MCF 10A (cell line): ENCODE measurements around the gene ZNF714. TPM values are rescaled to one million over a fixed set of nuclear protein-coding genes. Genes with fewer than 3 reads are reported as not detected.

Source experiments
- Bru-seq: library from RNA; stranded (reverse); fragments of 400-500 nt; gene quantifications from one replicate; lab custom pipeline; 2021; lab: Mats Ljungman, UMichigan
- BruChase-seq, 2 experiments: library from RNA; stranded (reverse); fragments of 400-500 nt; gene quantifications; one replicate each; lab custom pipeline; 2021; lab: Mats Ljungman, UMichigan
- BruUV-seq: library from RNA; stranded (reverse); fragments of 400-500 nt; replicated peaks from 2 replicates; lab custom pipeline; 2021; lab: Mats Ljungman, UMichigan
- CTCF ChIA-PET: fragments of 300-600 bp; sonication (Branson Sonifier 250); formaldehyde crosslinking; extraction: SDS; loops from one replicate; lab custom pipeline; 2021; ENCODE audit warnings: antibody characterized with exemption, inconsistent platforms; lab: Yijun Ruan, JAX
- POLR2A ChIA-PET: fragments of 300-600, 350-650 bp; sonication (Branson Sonifier 250); formaldehyde crosslinking; extraction: SDS; loops from one replicate; lab custom pipeline; 2020; ENCODE audit warnings: antibody characterized with exemption, inconsistent platforms; lab: Yijun Ruan, JAX
- DNase-seq: peaks from one replicate; pipeline ENCODE4 v3.0.0-alpha.2; 2018; ENCODE audit not compliant: unreplicated experiment
- H3K27ac Mint-ChIP-seq: one replicate; pipeline ENCODE4 v1.8.0; 2022; ENCODE audit warnings: mild to moderate bottlenecking, low read depth, mixed read lengths; ENCODE audit not compliant: unreplicated experiment
- H3K27me3 Mint-ChIP-seq: one replicate; pipeline ENCODE4 v1.8.0; 2022; ENCODE audit warnings: mixed read lengths; ENCODE audit not compliant: insufficient read depth, unreplicated experiment
- H3K36me3 Mint-ChIP-seq: one replicate; pipeline ENCODE4 v1.8.0; 2022; ENCODE audit warnings: mild to moderate bottlenecking, moderate library complexity, mixed read lengths; ENCODE audit not compliant: insufficient read depth, unreplicated experiment
- H3K4me1 Mint-ChIP-seq: one replicate; pipeline ENCODE4 v1.8.0; 2022; ENCODE audit warnings: mixed read lengths; ENCODE audit not compliant: insufficient read depth, unreplicated experiment
- H3K4me3 Mint-ChIP-seq: one replicate; pipeline ENCODE4 v1.8.0; 2022; ENCODE audit warnings: mild to moderate bottlenecking, moderate library complexity, mixed read lengths; ENCODE audit not compliant: unreplicated experiment
- H3K9me3 Mint-ChIP-seq: one replicate; pipeline ENCODE4 v1.8.0; 2022; ENCODE audit warnings: mixed read lengths; ENCODE audit not compliant: unreplicated experiment
- intact Hi-C: fragments of 100-400 bp; cut with micrococcal nuclease; formaldehyde crosslinking; loops from 2 replicates; pipeline ENCODE4 v1.14.1; 2022
- long read RNA-seq: library from polyadenylated mRNA; stranded (forward); transcript quantifications from one replicate; pipeline ENCODE4 v2.0.0, GENCODE V29; 2022
- total RNA-seq: library from RNA; stranded (reverse); gene quantifications from 2 replicates; pipeline ENCODE4 v1.2.3, GENCODE V29; 2022
- TF ChIP-seq, protein P1 (sequence below): fragments of 200-600 bp; IDR thresholded peaks from one replicate; pipeline ENCODE4 v1.8.0; 2022; ENCODE audit warnings: antibody characterized with exemption, mild to moderate bottlenecking; ENCODE audit not compliant: unreplicated experiment

The ZNF714 gene
- 10.0 and 11.0 TPM in 2 replicates for total RNA-seq
- percentile 75 among the genes with signal in this experiment for Bru-seq, nascent RNA
- BruChase-seq, experiment 1, labeled RNA remaining after a 6-hour chase = percentile 88 among the genes with signal in this experiment
- BruChase-seq, experiment 2, labeled RNA remaining after a 2-hour chase = percentile 89 among the genes with signal in this experiment
- long read RNA-seq, partial matches to known transcripts = 0 of 9 reads
- long read RNA-seq, other reads (novel, unspliced or antisense) = 8 of 9 reads

DNA sequence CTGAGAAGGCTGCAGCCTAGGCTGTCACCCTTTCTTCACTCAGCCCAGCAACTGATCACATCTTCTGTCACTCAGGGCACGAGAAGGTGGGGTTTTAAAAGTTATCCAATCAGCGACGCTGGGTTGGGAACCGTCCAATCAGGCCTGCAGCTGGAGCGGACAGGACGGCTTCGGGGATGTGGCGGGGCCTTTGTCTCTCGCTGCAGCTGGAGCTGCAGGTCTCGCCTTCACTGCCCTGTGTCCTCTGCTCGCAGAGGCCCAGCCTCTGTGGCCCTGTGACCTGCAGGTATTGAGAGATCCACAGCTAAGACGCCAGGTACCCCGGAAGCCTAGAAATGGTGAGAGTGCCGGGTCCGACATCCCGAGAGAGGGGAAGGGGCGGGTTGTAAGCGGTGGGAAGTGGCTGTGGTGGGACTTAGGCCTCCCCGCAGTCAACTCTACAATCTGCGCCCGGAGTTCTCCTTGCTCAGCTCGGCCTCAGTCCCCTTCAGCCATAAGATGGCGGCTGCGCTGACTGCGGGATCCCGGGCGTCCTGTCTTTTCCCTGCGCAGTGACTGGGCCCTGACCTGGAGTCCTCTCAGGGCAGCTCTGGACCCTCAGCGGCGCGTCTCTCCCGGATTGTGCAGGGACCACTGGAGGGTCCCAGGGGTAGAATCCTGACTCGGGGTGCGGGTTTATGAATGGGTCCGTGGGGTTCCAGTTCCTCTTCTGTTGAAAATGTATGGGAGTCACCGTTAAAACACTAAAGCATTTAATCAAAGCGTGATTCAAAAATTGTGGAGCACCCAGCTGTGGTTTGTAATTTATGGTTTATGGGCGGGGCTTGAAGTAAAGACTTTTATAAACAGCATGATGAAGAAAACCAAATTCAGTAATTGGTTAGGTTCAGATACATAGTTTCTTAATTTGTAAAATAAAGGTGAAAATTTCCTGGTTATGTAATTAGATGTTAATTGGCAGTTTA, at the start of gene ZNF714:
Gene ZNF714, plus strand, starts transcription at position 193 of the 965 bp plus-strand sequence. CDS start 16,066 bp downstream, outside the sequence.
- H3K9me3 Mint-ChIP-seq = no peaks in the 10 kb centered on the region
- TF ChIP-seq, protein P1, sequence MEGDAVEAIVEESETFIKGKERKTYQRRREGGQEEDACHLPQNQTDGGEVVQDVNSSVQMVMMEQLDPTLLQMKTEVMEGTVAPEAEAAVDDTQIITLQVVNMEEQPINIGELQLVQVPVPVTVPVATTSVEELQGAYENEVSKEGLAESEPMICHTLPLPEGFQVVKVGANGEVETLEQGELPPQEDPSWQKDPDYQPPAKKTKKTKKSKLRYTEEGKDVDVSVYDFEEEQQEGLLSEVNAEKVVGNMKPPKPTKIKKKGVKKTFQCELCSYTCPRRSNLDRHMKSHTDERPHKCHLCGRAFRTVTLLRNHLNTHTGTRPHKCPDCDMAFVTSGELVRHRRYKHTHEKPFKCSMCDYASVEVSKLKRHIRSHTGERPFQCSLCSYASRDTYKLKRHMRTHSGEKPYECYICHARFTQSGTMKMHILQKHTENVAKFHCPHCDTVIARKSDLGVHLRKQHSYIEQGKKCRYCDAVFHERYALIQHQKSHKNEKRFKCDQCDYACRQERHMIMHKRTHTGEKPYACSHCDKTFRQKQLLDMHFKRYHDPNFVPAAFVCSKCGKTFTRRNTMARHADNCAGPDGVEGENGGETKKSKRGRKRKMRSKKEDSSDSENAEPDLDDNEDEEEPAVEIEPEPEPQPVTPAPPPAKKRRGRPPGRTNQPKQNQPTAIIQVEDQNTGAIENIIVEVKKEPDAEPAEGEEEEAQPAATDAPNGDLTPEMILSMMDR = no peak
- ChIA-PET POLR2A (interaction anchor here (0.6 to 3.7 kb wide), 6 partner anchors 16 to 517 kb away, joined by 3 to 24 read pairs (median 5); partner anchors contain the start of genes ZNF430, ZNF431 and ZNF737), CTCF (interaction anchor here (0.7 kb wide), 1 partner anchor 76 kb away, joined by 3 read pairs; no protein-coding TSS in a partner anchor)
- intact Hi-C loops = loop anchor here (5.0 kb wide), 2 partner anchors 60 kb away; partner anchors contain the start of genes ZNF430 and ZNF431
- H3K27me3 Mint-ChIP-seq = no peaks in the 10 kb centered on the region
- peak within 1 kb of the TSS; percentile 94 for H3K4me3 Mint-ChIP-seq
- no TSS peak for BruUV-seq
- H3K27ac Mint-ChIP-seq = peak within 1 kb of the TSS; percentile 96
- H3K36me3 Mint-ChIP-seq = peaks cover 27% of the 10 kb centered on the region
- DNase-seq = peak; percentile 95
- H3K4me1 Mint-ChIP-seq = peaks cover 8% of the 10 kb centered on the region

DNA sequence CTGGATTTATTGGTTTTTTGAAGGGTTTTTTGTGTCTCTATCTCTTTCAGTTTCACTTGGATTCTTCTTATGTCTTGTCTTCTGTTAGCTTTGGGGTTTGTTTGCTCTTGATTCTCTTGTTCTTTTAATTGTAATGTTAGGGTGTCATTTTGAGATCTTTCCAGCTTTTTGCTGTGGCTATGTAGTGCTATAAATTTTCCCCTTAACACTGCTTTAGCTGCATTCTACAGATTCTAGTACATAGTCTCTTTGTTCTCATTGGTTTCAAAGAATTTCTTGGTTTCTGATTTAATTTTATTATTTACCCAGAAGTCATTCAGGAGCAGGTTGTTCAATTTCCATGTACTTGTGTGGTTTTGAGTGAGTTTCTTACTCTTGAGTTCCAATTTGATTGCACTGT, 37.0 kb upstream of the ZNF714 start:
- Mint-ChIP-seq H3K4me1 (no peaks in the 10 kb centered on the region), H3K9me3 (peaks cover 17% of the 10 kb centered on the region), H3K27ac (no peak overlapping the region), H3K4me3 (no peak overlapping the region), H3K36me3 (peaks cover 66% of the 10 kb centered on the region), H3K27me3 (no peaks in the 10 kb centered on the region)
- intact Hi-C loops = no loop called here
- no TSS peak for BruUV-seq
- ChIA-PET CTCF (interaction anchor here (0.7 kb wide), 1 partner anchor 444 kb away, joined by 3 read pairs; no protein-coding TSS in a partner anchor), POLR2A (interaction anchor here (0.6 to 1.1 kb wide), 2 partner anchors 10 to 1245 kb away, joined by 3 to 4 read pairs; no protein-coding TSS in a partner anchor)
- TF ChIP-seq, protein P1 = no peak
- no peak for DNase-seq

DNA sequence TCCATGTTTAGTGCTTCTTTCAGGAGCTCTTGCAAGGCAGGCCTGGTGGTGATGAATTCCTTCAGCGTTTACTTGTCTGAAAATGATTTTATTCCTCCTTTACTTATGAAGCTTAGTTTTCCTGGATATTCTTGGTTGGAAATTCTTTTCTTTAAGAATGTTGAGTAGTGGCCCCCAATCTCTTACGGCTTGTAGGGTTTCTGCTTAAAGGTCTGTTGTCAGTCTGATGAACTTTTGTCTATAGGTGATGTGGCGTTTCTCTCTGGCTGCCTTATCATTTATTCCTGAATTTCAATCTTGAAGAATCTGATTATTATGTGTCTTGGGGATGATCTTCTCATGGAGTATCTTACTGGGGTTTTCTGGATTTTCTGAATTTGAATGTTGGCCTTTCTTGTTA, 35.5 kb upstream of the ZNF714 start:
- Mint-ChIP-seq H3K9me3 (peaks cover 17% of the 10 kb centered on the region), H3K4me1 (no peaks in the 10 kb centered on the region), H3K27ac (no peak overlapping the region), H3K4me3 (no peak overlapping the region), H3K27me3 (no peaks in the 10 kb centered on the region), H3K36me3 (peaks cover 61% of the 10 kb centered on the region)
- TF ChIP-seq, protein P1 = no peak
- intact Hi-C loops = no loop called here
- BruUV-seq = no TSS peak
- DNase-seq = no peak
- POLR2A ChIA-PET = interaction anchor here (0.6 kb wide), 1 partner anchor 11 kb away, joined by 3 read pairs; no protein-coding TSS in a partner anchor
- CTCF ChIA-PET = no interaction called here

DNA sequence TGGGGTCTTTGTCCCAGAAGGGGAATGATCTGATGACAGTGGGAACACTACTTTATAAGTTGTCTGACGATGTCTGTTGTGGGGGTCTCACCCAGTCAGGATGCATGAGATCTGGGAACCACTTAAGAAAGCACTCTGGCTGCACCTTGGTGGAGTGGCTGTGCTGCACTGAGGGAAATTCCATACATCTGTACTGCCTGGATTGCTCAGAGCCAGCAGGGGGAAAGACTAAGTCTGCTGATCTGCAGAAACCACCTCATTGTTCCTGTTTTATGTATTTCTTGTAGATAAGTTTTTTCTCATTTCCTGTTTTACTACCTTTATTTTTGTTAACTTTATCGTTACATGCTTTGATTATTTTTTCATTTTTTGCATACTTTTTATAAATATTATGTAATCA, 34.3 kb upstream of the ZNF714 start:
- CTCF ChIA-PET = no interaction called here
- DNase-seq = no peak
- Mint-ChIP-seq H3K27me3 (no peaks in the 10 kb centered on the region), H3K4me1 (no peaks in the 10 kb centered on the region), H3K9me3 (peaks cover 17% of the 10 kb centered on the region), H3K27ac (no peak overlapping the region), H3K4me3 (no peak overlapping the region), H3K36me3 (peaks cover 62% of the 10 kb centered on the region)
- intact Hi-C loops = no loop called here
- POLR2A ChIA-PET = no interaction called here
- TF ChIP-seq, protein P1 = no peak
- no TSS peak for BruUV-seq
